HepG2 (cell line): Measurements from ENCODE around the gene FAM124A.

ENCODE experiments used
- CBFB ChIP-seq: sonication (generic); formaldehyde crosslinking; IDR thresholded peaks from 2 replicates; pipeline ENCODE4 v1.4.0; 2020; ENCODE audit warnings: missing genetic modification reagents
- EHMT2 ChIP-seq: fragments of 200-600 bp; sonication (generic); IDR thresholded peaks from 2 replicates; pipeline ENCODE4 v1.7.0; 2017; ENCODE audit warnings: antibody characterized with exemption, low read depth, low read length, borderline replicate concordance
- GTF2F1 ChIP-seq: fragments of 150-350 bp; IDR thresholded peaks from 2 replicates; pipeline ENCODE4 v1.6.1; 2014; ENCODE audit warnings: low read length
- KLF11 ChIP-seq: IDR thresholded peaks from 2 replicates; pipeline ENCODE4 v1.6.1; 2016; ENCODE audit warnings: missing compliant biosample characterization
- RXRA ChIP-seq: sonication (generic); formaldehyde crosslinking; IDR thresholded peaks from 2 replicates; pipeline ENCODE4 v1.5.1; 2020; ENCODE audit warnings: missing genetic modification reagents
- STAT5B ChIP-seq: sonication (generic); formaldehyde crosslinking; IDR thresholded peaks from 2 replicates; pipeline ENCODE4 v1.4.0; 2020; ENCODE audit warnings: missing genetic modification reagents
- ZNF644 ChIP-seq: IDR thresholded peaks from 2 replicates; pipeline ENCODE4 v1.6.1; 2016; ENCODE audit warnings: low read depth
- ZNF777 ChIP-seq: sonication (generic); formaldehyde crosslinking; IDR thresholded peaks from 2 replicates; pipeline ENCODE4 v1.4.0; 2020; ENCODE audit warnings: missing genetic modification reagents
- TF ChIP-seq, protein P1 (sequence below): sonication (generic); formaldehyde crosslinking; IDR thresholded peaks from 2 replicates; pipeline ENCODE4 v1.4.0; 2020; ENCODE audit warnings: missing genetic modification reagents
- TF ChIP-seq, protein P2 (sequence below): sonication (generic); formaldehyde crosslinking; conservative IDR thresholded peaks from 2 replicates; pipeline ENCODE4 v1.4.0; 2020; ENCODE audit warnings: missing genetic modification reagents
- TF ChIP-seq, protein P3 (sequence below): sonication (generic); formaldehyde crosslinking; IDR thresholded peaks from 2 replicates; pipeline ENCODE4 v1.5.0; 2020; ENCODE audit warnings: mild to moderate bottlenecking, missing genetic modification reagents, moderate library complexity

DNA sequence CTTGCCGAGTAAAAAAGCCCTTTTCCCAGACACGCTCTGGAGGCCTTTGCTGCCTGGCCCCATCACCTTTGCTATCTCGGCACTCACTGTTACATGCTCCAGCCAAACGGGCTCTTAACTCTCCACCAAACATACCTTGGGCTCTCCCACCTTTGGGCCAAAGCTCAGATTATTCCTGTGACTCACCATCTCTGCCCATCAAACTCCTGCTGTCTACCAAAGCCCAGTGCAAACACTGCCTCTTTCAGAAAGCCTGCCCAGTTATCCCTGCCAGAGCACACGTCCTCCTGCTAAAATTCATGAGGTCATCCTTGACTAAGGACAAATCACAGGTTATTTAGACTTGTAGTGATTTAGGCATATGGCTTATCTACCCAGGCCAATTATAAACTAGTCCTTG, 69.1 kb downstream of the FAM124A start:
- TF ChIP-seq KLF11 (CRISPR knock-in tag) = no peak
- TF ChIP-seq GTF2F1 = no peak
- TF ChIP-seq CBFB (CRISPR knock-in tag) = no peak
- no peak for TF ChIP-seq RXRA
- no peak for TF ChIP-seq ZNF777 (CRISPR knock-in tag)
- TF ChIP-seq, protein P1, sequence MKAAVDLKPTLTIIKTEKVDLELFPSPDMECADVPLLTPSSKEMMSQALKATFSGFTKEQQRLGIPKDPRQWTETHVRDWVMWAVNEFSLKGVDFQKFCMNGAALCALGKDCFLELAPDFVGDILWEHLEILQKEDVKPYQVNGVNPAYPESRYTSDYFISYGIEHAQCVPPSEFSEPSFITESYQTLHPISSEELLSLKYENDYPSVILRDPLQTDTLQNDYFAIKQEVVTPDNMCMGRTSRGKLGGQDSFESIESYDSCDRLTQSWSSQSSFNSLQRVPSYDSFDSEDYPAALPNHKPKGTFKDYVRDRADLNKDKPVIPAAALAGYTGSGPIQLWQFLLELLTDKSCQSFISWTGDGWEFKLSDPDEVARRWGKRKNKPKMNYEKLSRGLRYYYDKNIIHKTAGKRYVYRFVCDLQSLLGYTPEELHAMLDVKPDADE (CRISPR knock-in tag) = no peak
- TF ChIP-seq EHMT2 = no peak
- TF ChIP-seq, protein P2, sequence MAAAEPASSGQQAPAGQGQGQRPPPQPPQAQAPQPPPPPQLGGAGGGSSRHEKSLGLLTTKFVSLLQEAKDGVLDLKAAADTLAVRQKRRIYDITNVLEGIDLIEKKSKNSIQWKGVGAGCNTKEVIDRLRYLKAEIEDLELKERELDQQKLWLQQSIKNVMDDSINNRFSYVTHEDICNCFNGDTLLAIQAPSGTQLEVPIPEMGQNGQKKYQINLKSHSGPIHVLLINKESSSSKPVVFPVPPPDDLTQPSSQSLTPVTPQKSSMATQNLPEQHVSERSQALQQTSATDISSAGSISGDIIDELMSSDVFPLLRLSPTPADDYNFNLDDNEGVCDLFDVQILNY = no peak
- TF ChIP-seq, protein P3, sequence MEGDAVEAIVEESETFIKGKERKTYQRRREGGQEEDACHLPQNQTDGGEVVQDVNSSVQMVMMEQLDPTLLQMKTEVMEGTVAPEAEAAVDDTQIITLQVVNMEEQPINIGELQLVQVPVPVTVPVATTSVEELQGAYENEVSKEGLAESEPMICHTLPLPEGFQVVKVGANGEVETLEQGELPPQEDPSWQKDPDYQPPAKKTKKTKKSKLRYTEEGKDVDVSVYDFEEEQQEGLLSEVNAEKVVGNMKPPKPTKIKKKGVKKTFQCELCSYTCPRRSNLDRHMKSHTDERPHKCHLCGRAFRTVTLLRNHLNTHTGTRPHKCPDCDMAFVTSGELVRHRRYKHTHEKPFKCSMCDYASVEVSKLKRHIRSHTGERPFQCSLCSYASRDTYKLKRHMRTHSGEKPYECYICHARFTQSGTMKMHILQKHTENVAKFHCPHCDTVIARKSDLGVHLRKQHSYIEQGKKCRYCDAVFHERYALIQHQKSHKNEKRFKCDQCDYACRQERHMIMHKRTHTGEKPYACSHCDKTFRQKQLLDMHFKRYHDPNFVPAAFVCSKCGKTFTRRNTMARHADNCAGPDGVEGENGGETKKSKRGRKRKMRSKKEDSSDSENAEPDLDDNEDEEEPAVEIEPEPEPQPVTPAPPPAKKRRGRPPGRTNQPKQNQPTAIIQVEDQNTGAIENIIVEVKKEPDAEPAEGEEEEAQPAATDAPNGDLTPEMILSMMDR (CRISPR knock-in tag) = no peak
- TF ChIP-seq ZNF644 (CRISPR knock-in tag) = no peak
- no peak for TF ChIP-seq STAT5B (CRISPR knock-in tag)
